ENCODE results near the gene IGF2.

The IGF2 gene

GRCh38 chr11:2122907-2123627 is 16.1 kb downstream of the IGF2 start:
- Histone ChIP-seq H3K9ac (ENCODE audit: low read depth in 1 of 2, low read length in 2 of 2) (no peak overlapping the region), H3K9me3 (ENCODE audit: control insufficient read depth in 2 of 2, low read length in 2 of 2) (no peaks in the 10 kb centered on the region), H3K27me3 (ENCODE audit: control insufficient read depth in 2 of 2, insufficient read depth in 2 of 2, low read length in 2 of 2) (peaks cover 5 to 9% of the 10 kb centered on the region in 2 donors), H3K4me3 (ENCODE audit: low read length in 2 of 2) (no peak overlapping the region), H3K4me1 (ENCODE audit: control insufficient read depth in 2 of 2, insufficient read depth in 2 of 2, low read length in 2 of 2) (no peaks in the 10 kb centered on the region), H3K36me3 (ENCODE audit: control insufficient read depth in 2 of 2, insufficient read depth in 2 of 2, low read length in 2 of 2) (no peaks in the 10 kb centered on the region), H3K27ac (ENCODE audit: low read depth in 2 of 2, low read length in 2 of 2) (no peak overlapping the region)

GRCh38 chr11:2122222-2122906 is 16.8 kb downstream of the IGF2 start:
- Histone ChIP-seq H3K9me3 (ENCODE audit: control insufficient read depth in 2 of 2, low read length in 2 of 2) (no peaks in the 10 kb centered on the region), H3K4me1 (ENCODE audit: control insufficient read depth in 2 of 2, insufficient read depth in 2 of 2, low read length in 2 of 2) (no peaks in the 10 kb centered on the region), H3K9ac (ENCODE audit: low read depth in 1 of 2, low read length in 2 of 2) (no peak overlapping the region), H3K27ac (ENCODE audit: low read depth in 2 of 2, low read length in 2 of 2) (no peak overlapping the region), H3K27me3 (ENCODE audit: control insufficient read depth in 2 of 2, insufficient read depth in 2 of 2, low read length in 2 of 2) (peaks cover 5 to 9% of the 10 kb centered on the region in 2 donors), H3K36me3 (ENCODE audit: control insufficient read depth in 2 of 2, insufficient read depth in 2 of 2, low read length in 2 of 2) (no peaks in the 10 kb centered on the region), H3K4me3 (ENCODE audit: low read length in 2 of 2) (no peak overlapping the region)

GRCh38 chr11:2121227-2122130 is 17.7 kb downstream of the IGF2 start:
- no peak overlapping the region for H3K9ac ChIP-seq (ENCODE audit: low read depth in 1 of 2, low read length in 2 of 2)
- H3K27ac ChIP-seq (ENCODE audit: low read depth in 2 of 2, low read length in 2 of 2) = no peak overlapping the region
- peaks cover 5 to 9% of the 10 kb centered on the region in 2 donors for H3K27me3 ChIP-seq (ENCODE audit: control insufficient read depth in 2 of 2, insufficient read depth in 2 of 2, low read length in 2 of 2)
- H3K9me3 ChIP-seq (ENCODE audit: control insufficient read depth in 2 of 2, low read length in 2 of 2) = peaks cover 0 to 2% of the 10 kb centered on the region in 2 donors
- no peaks in the 10 kb centered on the region for H3K4me1 ChIP-seq (ENCODE audit: control insufficient read depth in 2 of 2, insufficient read depth in 2 of 2, low read length in 2 of 2)
- no peaks in the 10 kb centered on the region for H3K36me3 ChIP-seq (ENCODE audit: control insufficient read depth in 2 of 2, insufficient read depth in 2 of 2, low read length in 2 of 2)
- H3K4me3 ChIP-seq (ENCODE audit: low read length in 2 of 2) = no peak overlapping the region

DNA sequence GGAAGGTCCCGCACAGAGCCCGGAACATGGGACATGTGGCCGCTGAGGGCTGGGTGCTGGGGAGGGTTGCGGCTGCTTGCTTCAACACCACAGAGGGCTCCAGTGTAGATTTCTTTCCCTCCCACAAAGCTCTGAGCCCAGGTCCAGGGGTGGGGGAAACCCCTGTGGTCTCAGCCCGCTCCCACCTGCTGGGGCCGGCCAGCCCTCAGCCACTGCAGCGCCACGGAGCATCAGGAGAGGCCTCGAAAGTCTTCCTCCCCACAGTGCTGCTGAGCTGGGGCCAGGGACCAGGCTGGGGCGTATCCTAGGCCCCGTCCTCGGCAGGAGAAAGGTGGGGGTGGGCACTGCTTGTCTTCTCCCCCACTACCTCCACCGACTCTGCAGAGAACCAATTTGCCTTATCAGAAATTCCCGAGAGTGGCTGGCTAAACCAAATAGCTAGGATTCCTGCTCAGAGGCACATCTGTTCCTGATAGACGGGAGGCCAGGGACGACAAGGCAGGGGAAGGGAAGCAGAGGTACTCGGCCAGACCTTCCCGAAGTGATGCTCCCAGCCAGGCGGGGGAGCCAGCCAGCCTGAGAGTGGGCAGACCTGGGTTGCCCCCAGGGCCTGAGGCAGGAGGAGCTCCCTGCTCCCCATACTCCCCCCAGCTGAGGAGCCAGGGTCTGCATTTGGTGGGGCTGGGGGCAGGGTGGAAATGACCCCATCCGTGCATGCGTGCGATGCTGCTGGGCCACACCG is 18.7 kb downstream of the IGF2 start:
- no peaks in the 10 kb centered on the region for H3K4me1 ChIP-seq (ENCODE audit: control insufficient read depth in 2 of 2, insufficient read depth in 2 of 2, low read length in 2 of 2)

GRCh38 chr11:2118677-2119076 is 20.5 kb downstream of the IGF2 start:
- Histone ChIP-seq H3K27ac (ENCODE audit: low read depth in 2 of 2, low read length in 2 of 2) (no peak overlapping the region), H3K4me3 (ENCODE audit: low read length in 2 of 2) (no peak overlapping the region), H3K36me3 (ENCODE audit: control insufficient read depth in 2 of 2, insufficient read depth in 2 of 2, low read length in 2 of 2) (no peaks in the 10 kb centered on the region), H3K9ac (ENCODE audit: low read depth in 1 of 2, low read length in 2 of 2) (no peak overlapping the region), H3K27me3 (ENCODE audit: control insufficient read depth in 2 of 2, insufficient read depth in 2 of 2, low read length in 2 of 2) (peaks cover 5 to 6% of the 10 kb centered on the region in 2 donors), H3K4me1 (ENCODE audit: control insufficient read depth in 2 of 2, insufficient read depth in 2 of 2, low read length in 2 of 2) (no peaks in the 10 kb centered on the region), H3K9me3 (ENCODE audit: control insufficient read depth in 2 of 2, low read length in 2 of 2) (peaks cover 0 to 4% of the 10 kb centered on the region in 2 donors)

More for the DNA sequence above, 18.7 kb downstream of the IGF2 start:
- H3K36me3 ChIP-seq (ENCODE audit: control insufficient read depth in 2 of 2, insufficient read depth in 2 of 2, low read length in 2 of 2) = no peaks in the 10 kb centered on the region
- H3K9me3 ChIP-seq (ENCODE audit: control insufficient read depth in 2 of 2, low read length in 2 of 2) = peaks cover 0 to 4% of the 10 kb centered on the region in 2 donors
- no peak overlapping the region for H3K27ac ChIP-seq (ENCODE audit: low read depth in 2 of 2, low read length in 2 of 2)
- H3K4me3 ChIP-seq (ENCODE audit: low read length in 2 of 2) = no peak overlapping the region
- peaks cover 5 to 9% of the 10 kb centered on the region in 2 donors for H3K27me3 ChIP-seq (ENCODE audit: control insufficient read depth in 2 of 2, insufficient read depth in 2 of 2, low read length in 2 of 2)
- H3K9ac ChIP-seq (ENCODE audit: low read depth in 1 of 2, low read length in 2 of 2) = no peak overlapping the region

- peaks cover 2 to 5% of the 10 kb centered on the region in 2 donors for H3K27me3 ChIP-seq (ENCODE audit: control insufficient read depth in 2 of 2, insufficient read depth in 2 of 2, low read length in 2 of 2)
- no peaks in the 10 kb centered on the region for H3K4me1 ChIP-seq (ENCODE audit: control insufficient read depth in 2 of 2, insufficient read depth in 2 of 2, low read length in 2 of 2)
- peaks cover 0 to 4% of the 10 kb centered on the region in 2 donors for H3K9me3 ChIP-seq (ENCODE audit: control insufficient read depth in 2 of 2, low read length in 2 of 2)
- no peak overlapping the region for H3K27ac ChIP-seq (ENCODE audit: low read depth in 2 of 2, low read length in 2 of 2)
- H3K36me3 ChIP-seq (ENCODE audit: control insufficient read depth in 2 of 2, insufficient read depth in 2 of 2, low read length in 2 of 2) = no peaks in the 10 kb centered on the region
- no peak overlapping the region for H3K9ac ChIP-seq (ENCODE audit: low read depth in 1 of 2, low read length in 2 of 2)
- no peak overlapping the region for H3K4me3 ChIP-seq (ENCODE audit: low read length in 2 of 2)
Measured at GRCh38 chr11:2116680-2117079, 22.5 kb downstream of the IGF2 start.

DNA sequence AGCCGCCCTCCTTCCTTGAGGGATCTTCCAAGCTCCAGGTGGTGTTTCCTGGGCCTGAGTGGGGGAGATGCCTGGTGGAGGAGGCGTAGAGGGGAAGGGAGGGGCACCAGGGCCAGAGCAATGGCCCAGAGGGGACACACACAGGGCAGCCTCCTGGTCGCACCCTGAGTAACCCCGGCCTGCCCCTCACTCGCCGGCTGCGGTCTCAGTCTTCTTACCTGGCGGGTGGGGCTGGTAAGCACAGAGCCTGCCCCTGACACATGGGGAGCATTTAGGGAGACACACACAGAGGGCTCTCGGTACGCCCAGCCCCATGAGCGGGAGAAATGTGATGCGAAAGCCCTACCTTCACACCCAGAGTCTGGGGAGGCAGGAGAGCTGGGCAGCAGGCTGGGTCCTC is 23.9 kb downstream of the IGF2 start:
- no peak overlapping the region for H3K4me3 ChIP-seq (ENCODE audit: low read length in 2 of 2)
- no peak overlapping the region for H3K9ac ChIP-seq (ENCODE audit: low read depth in 1 of 2, low read length in 2 of 2)
- H3K27me3 ChIP-seq (ENCODE audit: control insufficient read depth in 2 of 2, insufficient read depth in 2 of 2, low read length in 2 of 2) = peaks cover 0 to 5% of the 10 kb centered on the region in 2 donors
- H3K9me3 ChIP-seq (ENCODE audit: control insufficient read depth in 2 of 2, low read length in 2 of 2) = peaks cover 0 to 4% of the 10 kb centered on the region in 2 donors
- H3K4me1 ChIP-seq (ENCODE audit: control insufficient read depth in 2 of 2, insufficient read depth in 2 of 2, low read length in 2 of 2) = no peaks in the 10 kb centered on the region
- H3K27ac ChIP-seq (ENCODE audit: low read depth in 2 of 2, low read length in 2 of 2) = no peak overlapping the region
- no peaks in the 10 kb centered on the region for H3K36me3 ChIP-seq (ENCODE audit: control insufficient read depth in 2 of 2, insufficient read depth in 2 of 2, low read length in 2 of 2)

DNA sequence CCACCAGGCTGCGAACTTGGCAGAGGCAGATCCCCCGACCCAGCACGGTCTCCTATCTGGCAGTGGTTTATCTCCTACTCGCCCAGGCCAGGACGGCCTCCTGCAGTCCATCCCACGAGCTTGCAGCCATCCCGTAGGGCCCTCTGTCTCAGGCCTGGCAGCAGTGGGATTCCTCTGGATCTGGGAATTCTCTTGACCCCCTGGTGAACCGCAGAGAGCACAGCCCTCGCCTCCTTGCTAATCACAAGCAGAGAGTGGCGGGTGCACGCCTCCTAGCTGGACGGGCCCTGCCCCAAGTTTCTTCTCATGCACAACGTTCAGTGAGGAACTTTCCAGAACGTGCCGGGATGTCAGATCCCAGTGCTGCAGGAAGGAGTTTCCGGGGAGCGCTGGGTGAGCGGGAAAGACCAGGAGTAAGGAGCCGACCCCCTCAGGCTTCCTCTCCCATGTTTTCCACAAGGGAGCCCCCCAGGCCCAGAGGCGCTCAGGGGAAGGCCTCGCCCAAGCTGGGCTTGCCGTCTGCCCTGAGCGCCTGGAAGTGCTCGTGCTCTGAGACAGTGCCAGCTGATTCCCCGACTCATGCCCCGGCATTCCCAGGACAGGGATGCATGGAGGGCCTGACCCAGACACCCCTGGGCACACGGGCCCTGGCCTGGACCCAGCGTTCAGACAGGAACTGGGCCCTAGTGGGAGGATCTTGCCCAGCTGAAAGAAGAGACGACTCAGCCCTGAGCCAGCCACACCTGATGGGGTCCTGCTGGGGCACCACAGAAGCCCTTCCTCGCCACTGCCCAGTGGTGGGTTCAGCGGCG is 24.6 kb downstream of the IGF2 start:
- H3K27me3 ChIP-seq (ENCODE audit: control insufficient read depth in 2 of 2, insufficient read depth in 2 of 2, low read length in 2 of 2) = peaks cover 0 to 1% of the 10 kb centered on the region in 2 donors
- peaks cover 0 to 4% of the 10 kb centered on the region in 2 donors for H3K9me3 ChIP-seq (ENCODE audit: control insufficient read depth in 2 of 2, low read length in 2 of 2)
- H3K27ac ChIP-seq (ENCODE audit: low read depth in 2 of 2, low read length in 2 of 2) = no peak overlapping the region
- H3K4me1 ChIP-seq (ENCODE audit: control insufficient read depth in 2 of 2, insufficient read depth in 2 of 2, low read length in 2 of 2) = no peaks in the 10 kb centered on the region
- no peak overlapping the region for H3K4me3 ChIP-seq (ENCODE audit: low read length in 2 of 2)
- no peak overlapping the region for H3K9ac ChIP-seq (ENCODE audit: low read depth in 1 of 2, low read length in 2 of 2)
- no peaks in the 10 kb centered on the region for H3K36me3 ChIP-seq (ENCODE audit: control insufficient read depth in 2 of 2, insufficient read depth in 2 of 2, low read length in 2 of 2)

GRCh38 chr11:2113776-2114175 is 25.4 kb downstream of the IGF2 start:
- no peak overlapping the region for H3K9ac ChIP-seq (ENCODE audit: low read depth in 1 of 2, low read length in 2 of 2)
- peaks cover 0 to 4% of the 10 kb centered on the region in 2 donors for H3K9me3 ChIP-seq (ENCODE audit: control insufficient read depth in 2 of 2, low read length in 2 of 2)
- H3K4me1 ChIP-seq (ENCODE audit: control insufficient read depth in 2 of 2, insufficient read depth in 2 of 2, low read length in 2 of 2) = no peaks in the 10 kb centered on the region
- H3K4me3 ChIP-seq (ENCODE audit: low read length in 2 of 2) = no peak overlapping the region
- H3K36me3 ChIP-seq (ENCODE audit: control insufficient read depth in 2 of 2, insufficient read depth in 2 of 2, low read length in 2 of 2) = no peaks in the 10 kb centered on the region
- H3K27ac ChIP-seq (ENCODE audit: low read depth in 2 of 2, low read length in 2 of 2) = no peak overlapping the region
- no peaks in the 10 kb centered on the region for H3K27me3 ChIP-seq (ENCODE audit: control insufficient read depth in 2 of 2, insufficient read depth in 2 of 2, low read length in 2 of 2)
